ENCODE measurements around the gene SYNC.
"Not testable (repeated sequence)": the region's sequence is repeated elsewhere in the genome, so short reads cannot be mapped to it uniquely, and the experiment has no call there.

Gene SYNC

GRCh38 chr1:32632829-32633228, 69.7 kb downstream of the SYNC start:
- TF ChIP-seq, protein P1, sequence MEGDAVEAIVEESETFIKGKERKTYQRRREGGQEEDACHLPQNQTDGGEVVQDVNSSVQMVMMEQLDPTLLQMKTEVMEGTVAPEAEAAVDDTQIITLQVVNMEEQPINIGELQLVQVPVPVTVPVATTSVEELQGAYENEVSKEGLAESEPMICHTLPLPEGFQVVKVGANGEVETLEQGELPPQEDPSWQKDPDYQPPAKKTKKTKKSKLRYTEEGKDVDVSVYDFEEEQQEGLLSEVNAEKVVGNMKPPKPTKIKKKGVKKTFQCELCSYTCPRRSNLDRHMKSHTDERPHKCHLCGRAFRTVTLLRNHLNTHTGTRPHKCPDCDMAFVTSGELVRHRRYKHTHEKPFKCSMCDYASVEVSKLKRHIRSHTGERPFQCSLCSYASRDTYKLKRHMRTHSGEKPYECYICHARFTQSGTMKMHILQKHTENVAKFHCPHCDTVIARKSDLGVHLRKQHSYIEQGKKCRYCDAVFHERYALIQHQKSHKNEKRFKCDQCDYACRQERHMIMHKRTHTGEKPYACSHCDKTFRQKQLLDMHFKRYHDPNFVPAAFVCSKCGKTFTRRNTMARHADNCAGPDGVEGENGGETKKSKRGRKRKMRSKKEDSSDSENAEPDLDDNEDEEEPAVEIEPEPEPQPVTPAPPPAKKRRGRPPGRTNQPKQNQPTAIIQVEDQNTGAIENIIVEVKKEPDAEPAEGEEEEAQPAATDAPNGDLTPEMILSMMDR (IDR thresholded peaks at IDR 0.05; ENCODE audit: borderline replicate concordance, control extremely low read depth, extremely low read depth, insufficient read depth, missing control alignments): no peak
- in situ Hi-C loops (cut with MboI; ENCODE audit: low sequenced_read_pairs, unreplicated experiment): no loop called here
- no peak for DNase-seq (ENCODE audit: low spot score)

DNA sequence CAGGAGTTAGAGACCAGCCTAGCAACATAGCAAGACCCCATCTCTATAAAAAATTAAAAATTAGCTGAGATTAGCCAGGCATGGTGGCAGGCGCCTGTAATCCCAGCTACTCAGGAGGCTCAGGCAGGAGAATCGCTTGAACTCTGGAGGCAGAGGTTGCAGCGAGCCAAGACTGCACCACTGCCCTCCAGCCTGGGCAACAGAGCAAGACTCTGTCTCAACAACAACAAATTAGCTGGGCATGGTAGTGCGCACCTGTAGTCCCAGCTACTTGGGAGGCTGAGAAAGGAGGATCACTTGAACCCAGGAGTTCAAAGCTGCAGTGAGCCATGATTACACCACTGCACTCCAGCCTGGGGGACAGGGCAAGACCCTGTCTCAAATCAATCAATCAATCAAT, 72.4 kb downstream of the SYNC start:
- in situ Hi-C loops (cut with MboI; ENCODE audit: low sequenced_read_pairs, unreplicated experiment): not testable (repeated sequence)

More for the DNA sequence above, 72.4 kb downstream of the SYNC start:
- not testable (repeated sequence) for DNase-seq (ENCODE audit: low spot score)

Measured in GM13976 (cell line).